ENCODE data around the gene ASMTL. TPM values are rescaled to one million over a fixed set of nuclear protein-coding genes. Genes with fewer than 3 reads are reported as not detected.

Gene ASMTL
- total and polyA plus RNA-seq, 2 of the 13 experiments (the other 11 are each of a cell fraction or from before 2014, with no cell fraction given): 5.6 to 16.3 TPM

DNA sequence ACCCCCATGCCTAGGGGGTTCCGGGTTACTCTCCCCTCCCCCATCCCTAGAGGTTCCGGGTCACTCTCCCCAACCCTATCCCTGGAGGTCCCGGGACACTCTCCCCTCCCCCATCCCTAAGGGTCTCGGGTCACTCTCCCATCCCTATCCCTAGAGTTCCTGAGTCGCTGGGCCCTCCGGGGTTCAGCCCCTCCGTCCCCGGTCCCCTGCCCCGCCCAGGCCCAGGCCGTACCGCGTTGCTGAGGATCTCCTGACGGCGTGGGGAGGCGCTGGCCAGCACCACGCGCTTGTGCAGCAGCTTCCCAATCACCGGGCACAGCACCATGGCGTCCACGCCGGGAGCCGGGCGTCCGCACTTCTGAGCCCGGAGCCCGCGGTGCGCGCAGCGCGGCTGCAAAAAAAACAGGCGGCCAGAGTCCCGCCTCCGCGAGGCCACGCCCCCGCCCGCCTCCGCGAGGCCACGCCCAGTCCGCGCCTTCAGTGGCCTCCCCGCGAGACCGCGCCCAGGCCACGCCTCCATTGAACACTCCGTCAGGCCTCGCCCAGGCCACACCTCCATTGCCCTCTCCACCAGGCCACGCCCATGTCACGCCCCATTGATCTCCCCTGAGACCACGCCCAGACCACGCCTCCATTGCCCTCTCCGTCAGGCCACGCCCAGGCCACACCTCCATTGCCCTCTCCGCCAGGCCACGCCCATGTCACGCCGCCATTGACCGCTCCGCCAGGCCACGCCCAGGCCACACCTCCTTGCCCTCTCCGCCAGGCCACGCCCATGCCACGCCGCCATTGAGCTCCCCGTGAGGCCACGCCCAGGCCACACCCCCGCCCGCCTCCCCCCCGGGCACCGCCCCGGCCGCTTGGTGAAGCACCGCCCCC, at the start of gene ASMTL (continued):
- TF ChIP-seq, protein P1, sequence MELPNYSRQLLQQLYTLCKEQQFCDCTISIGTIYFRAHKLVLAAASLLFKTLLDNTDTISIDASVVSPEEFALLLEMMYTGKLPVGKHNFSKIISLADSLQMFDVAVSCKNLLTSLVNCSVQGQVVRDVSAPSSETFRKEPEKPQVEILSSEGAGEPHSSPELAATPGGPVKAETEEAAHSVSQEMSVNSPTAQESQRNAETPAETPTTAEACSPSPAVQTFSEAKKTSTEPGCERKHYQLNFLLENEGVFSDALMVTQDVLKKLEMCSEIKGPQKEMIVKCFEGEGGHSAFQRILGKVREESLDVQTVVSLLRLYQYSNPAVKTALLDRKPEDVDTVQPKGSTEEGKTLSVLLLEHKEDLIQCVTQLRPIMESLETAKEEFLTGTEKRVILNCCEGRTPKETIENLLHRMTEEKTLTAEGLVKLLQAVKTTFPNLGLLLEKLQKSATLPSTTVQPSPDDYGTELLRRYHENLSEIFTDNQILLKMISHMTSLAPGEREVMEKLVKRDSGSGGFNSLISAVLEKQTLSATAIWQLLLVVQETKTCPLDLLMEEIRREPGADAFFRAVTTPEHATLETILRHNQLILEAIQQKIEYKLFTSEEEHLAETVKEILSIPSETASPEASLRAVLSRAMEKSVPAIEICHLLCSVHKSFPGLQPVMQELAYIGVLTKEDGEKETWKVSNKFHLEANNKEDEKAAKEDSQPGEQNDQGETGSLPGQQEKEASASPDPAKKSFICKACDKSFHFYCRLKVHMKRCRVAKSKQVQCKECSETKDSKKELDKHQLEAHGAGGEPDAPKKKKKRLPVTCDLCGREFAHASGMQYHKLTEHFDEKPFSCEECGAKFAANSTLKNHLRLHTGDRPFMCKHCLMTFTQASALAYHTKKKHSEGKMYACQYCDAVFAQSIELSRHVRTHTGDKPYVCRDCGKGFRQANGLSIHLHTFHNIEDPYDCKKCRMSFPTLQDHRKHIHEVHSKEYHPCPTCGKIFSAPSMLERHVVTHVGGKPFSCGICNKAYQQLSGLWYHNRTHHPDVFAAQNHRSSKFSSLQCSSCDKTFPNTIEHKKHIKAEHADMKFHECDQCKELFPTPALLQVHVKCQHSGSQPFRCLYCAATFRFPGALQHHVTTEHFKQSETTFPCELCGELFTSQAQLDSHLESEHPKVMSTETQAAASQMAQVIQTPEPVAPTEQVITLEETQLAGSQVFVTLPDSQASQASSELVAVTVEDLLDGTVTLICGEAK (IDR thresholded peaks at IDR 0.05): no peak
- TF ChIP-seq, protein P1 (CRISPR knock-in tag; IDR thresholded peaks at IDR 0.05): peak; percentile 46; the same call in 1 of the 2 replicates
- TF ChIP-seq, protein P2, sequence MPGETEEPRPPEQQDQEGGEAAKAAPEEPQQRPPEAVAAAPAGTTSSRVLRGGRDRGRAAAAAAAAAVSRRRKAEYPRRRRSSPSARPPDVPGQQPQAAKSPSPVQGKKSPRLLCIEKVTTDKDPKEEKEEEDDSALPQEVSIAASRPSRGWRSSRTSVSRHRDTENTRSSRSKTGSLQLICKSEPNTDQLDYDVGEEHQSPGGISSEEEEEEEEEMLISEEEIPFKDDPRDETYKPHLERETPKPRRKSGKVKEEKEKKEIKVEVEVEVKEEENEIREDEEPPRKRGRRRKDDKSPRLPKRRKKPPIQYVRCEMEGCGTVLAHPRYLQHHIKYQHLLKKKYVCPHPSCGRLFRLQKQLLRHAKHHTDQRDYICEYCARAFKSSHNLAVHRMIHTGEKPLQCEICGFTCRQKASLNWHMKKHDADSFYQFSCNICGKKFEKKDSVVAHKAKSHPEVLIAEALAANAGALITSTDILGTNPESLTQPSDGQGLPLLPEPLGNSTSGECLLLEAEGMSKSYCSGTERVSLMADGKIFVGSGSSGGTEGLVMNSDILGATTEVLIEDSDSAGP (CRISPR knock-in tag; IDR thresholded peaks at IDR 0.05; ENCODE audit: borderline replicate concordance): peak; percentile 50; the same call in 1 of the 2 replicates
- TF ChIP-seq ZSCAN21 (CRISPR knock-in tag; IDR thresholded peaks at IDR 0.05; ENCODE audit: borderline replicate concordance): peak; percentile 75; the same call in 1 of the 2 replicates
- TF ChIP-seq ZNF225 (CRISPR knock-in tag; IDR thresholded peaks at IDR 0.05): peak; percentile 59; the same call in 1 of the 2 replicates
- TF ChIP-seq XRCC5 (optimal IDR thresholded peaks at IDR 0.05; ENCODE audit: low read length): peak; percentile 18
- 0 out of 2 replicates have a peak, but pooled peaks have one; percentile 38 for TF ChIP-seq EEA1 (CRISPR knock-in tag; IDR thresholded peaks at IDR 0.05; ENCODE audit: borderline replicate concordance)
